Heart left ventricle (tissue), 13 donors: ENCODE measurements around the gene ZGPAT.

Source experiments
- POLR2A ChIP-seq, 2 donors: fragments of 450-650 bp; IDR thresholded peaks; one replicate each; pipeline ENCODE4 v1.6.1; 2017; ENCODE audit warnings: antibody characterized with exemption in 2 of 2, mild to moderate bottlenecking in 2 of 2, moderate library complexity in 2 of 2
- TF ChIP-seq, protein P1 (sequence below), 12 donors: fragments of 200-600 bp; sonication (generic) in 4 of 12; IDR thresholded peaks; one replicate each; pipeline versions ENCODE4 v1.5.0 to v1.8.0; 2018 to 2022; ENCODE audit warnings: antibody characterized with exemption in 12 of 12, mild to moderate bottlenecking in 5 of 12
- donor health status: ischemic (EF 13 %, LVEDD 7.1; RV severe dilation, severe dysfunction).
- donor health status: DM: no; HTN: yes; CAD: no.
- donor health status: DM: no; HTN: no; CAD: no.
- donor health status: ischemic (EF 25% LVEDD 6.9; RV normal size, moderate dysfunction).
- donor health status: ischemic (EF 25% LVEDD 5.7; RV mildly dilated, moderate dysfunction).
- donor health status: ischemic (EF 35%, LVEDD 5.7; RV mildly dilated, moderate dysfunction).
- donor health status: nonischemic (EF 11% LVEDD 7.7; RV severe dilation, severe dysfunction).
- donor health status: DM: yes; HTN: yes; CAD: no.
- donor health status: PGD.
- donor health status: ischemic (EF 29% LVEDD 5.4; RV normal size, mild dysfunction).
- donor health status: nonischemic (EF 23%, LVEDD 6.1; RV moderate dilation, normal function).

DNA sequence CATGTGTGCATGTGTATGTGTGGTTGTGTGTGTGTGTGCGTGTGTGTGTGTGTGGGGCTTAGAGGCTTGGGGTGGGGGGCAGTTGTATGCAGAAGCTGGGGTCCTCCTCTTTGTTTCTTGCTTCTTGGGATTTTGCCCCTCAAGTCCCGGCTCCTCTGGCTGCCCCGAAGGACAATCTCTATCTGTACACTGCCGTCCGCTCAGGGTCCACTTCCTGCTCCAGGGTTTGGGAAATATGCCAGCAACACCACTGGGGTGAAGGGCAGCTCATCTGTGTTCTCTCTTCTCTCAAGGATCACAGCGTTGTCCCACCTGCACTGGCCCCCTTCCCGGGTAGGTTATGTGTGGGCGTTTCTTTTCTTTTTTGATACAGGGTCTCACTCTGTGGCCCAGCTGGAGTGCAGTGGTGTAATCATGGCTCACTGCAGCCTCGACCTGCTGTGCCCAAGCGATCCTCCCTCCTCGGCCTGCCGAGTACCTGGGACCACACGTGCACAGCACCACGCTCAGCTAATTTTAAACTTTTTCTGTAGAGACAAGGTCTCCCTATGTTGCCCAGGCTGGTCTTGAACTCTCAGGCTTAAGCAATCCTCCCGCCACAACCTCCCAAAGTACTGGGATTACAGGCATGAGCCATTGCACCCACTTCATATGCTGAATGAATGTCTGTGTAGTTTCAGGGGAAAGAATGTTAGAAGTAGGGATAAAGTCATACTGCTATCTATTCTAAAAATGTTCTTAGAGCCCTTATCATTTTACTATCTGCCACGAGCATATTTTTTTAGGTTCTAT is 57.4 kb downstream of the ZGPAT start:
- TF ChIP-seq, protein P1, sequence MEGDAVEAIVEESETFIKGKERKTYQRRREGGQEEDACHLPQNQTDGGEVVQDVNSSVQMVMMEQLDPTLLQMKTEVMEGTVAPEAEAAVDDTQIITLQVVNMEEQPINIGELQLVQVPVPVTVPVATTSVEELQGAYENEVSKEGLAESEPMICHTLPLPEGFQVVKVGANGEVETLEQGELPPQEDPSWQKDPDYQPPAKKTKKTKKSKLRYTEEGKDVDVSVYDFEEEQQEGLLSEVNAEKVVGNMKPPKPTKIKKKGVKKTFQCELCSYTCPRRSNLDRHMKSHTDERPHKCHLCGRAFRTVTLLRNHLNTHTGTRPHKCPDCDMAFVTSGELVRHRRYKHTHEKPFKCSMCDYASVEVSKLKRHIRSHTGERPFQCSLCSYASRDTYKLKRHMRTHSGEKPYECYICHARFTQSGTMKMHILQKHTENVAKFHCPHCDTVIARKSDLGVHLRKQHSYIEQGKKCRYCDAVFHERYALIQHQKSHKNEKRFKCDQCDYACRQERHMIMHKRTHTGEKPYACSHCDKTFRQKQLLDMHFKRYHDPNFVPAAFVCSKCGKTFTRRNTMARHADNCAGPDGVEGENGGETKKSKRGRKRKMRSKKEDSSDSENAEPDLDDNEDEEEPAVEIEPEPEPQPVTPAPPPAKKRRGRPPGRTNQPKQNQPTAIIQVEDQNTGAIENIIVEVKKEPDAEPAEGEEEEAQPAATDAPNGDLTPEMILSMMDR (IDR thresholded peaks at IDR 0.05), result no peak
- no peak for TF ChIP-seq POLR2A (IDR thresholded peaks at IDR 0.05)
